GM12878 (cell line): ENCODE results near the gene ID4. TPM values are rescaled to one million over a fixed set of nuclear protein-coding genes. Genes with fewer than 3 reads are reported as not detected.

Experiments
- ATAC-seq: fragments of 200-7000 bp; cut with Tn5 transposase; 3 replicates; pipeline ENCODE4 v1.9.1; 2020; ENCODE audit warnings: mild to moderate bottlenecking, moderate library complexity
- BruUV-seq: library from RNA; stranded (reverse); fragments of 400-500 nt; replicated peaks from 2 replicates; lab custom pipeline; 2021; lab: Mats Ljungman, UMichigan
- CTCF ChIA-PET: fragments of 300-600 bp; sonication (Branson Sonifier 250); formaldehyde crosslinking; extraction: SDS; loops from one replicate; lab custom pipeline; 2021; ENCODE audit warnings: inconsistent platforms; lab: Yijun Ruan, JAX
- POLR2A ChIA-PET: fragments of 350-600 bp; formaldehyde crosslinking; extraction: SDS; loops from one replicate; lab custom pipeline; 2021; ENCODE audit warnings: inconsistent platforms; lab: Charles Lee
- RAD21 ChIA-PET: fragments of 300-600 bp; sonication (Branson Sonifier 250); formaldehyde crosslinking; loops from one replicate; lab custom pipeline; 2023; ENCODE audit warnings: antibody characterized with exemption; ENCODE audit not compliant: unreplicated experiment; lab: Charles Lee
- SMC1A ChIA-PET: fragments of 300-600 bp; sonication (Branson Sonifier 250); formaldehyde crosslinking; loops from one replicate; lab custom pipeline; 2023; ENCODE audit not compliant: unreplicated experiment, uncharacterized antibody; lab: Charles Lee
- DNase-seq: peaks from one replicate; pipeline ENCODE4 v3.0.0-alpha.2; 2011; ENCODE audit warnings: low read depth, low spot score
- FAIRE-seq: peaks from 3 replicates; lab custom pipeline; 2011; peaks lifted over from hg19 to GRCh38; lab: Jason Lieb, UNC
- H2AFZ ChIP-seq: 2 replicates; pipeline ENCODE4 v1.6.0; 2011; ENCODE audit warnings: low read depth, low read length, control low read depth; ENCODE audit not compliant: control insufficient read depth
- H3K27ac ChIP-seq: 2 replicates; pipeline ENCODE4 v1.5.1; 2011; ENCODE audit warnings: control low read depth; ENCODE audit not compliant: control insufficient read depth, insufficient read depth
- H3K27me3 ChIP-seq, 2 experiments: replicated peaks in 1 of 2; 2 replicates each; pipeline versions ENCODE4 v1.6.0 to v1.6.1; 2011; ENCODE audit warnings: low read length in 1 of 2; ENCODE audit not compliant: control insufficient read depth in 2 of 2, insufficient read depth in 2 of 2
- H3K36me3 ChIP-seq, 2 experiments: 2 replicates each; pipeline ENCODE4 v1.5.1; 2011; ENCODE audit warnings: low read length in 1 of 2; ENCODE audit not compliant: control insufficient read depth in 2 of 2, insufficient read depth in 2 of 2
- H3K4me1 ChIP-seq: 2 replicates; pipeline ENCODE4 v1.6.1; 2011; ENCODE audit warnings: mild to moderate bottlenecking, low read length, moderate library complexity, mixed read lengths; ENCODE audit not compliant: control insufficient read depth, insufficient read depth
- H3K4me2 ChIP-seq: 2 replicates; pipeline ENCODE4 v1.6.0; 2011; ENCODE audit warnings: control low read depth; ENCODE audit not compliant: control insufficient read depth, insufficient read depth
- H3K4me3 ChIP-seq: fragments of 200-600 bp; sonication (generic); 2 replicates; pipeline ENCODE4 v1.5.1; 2016
- H3K79me2 ChIP-seq: 2 replicates; pipeline ENCODE4 v1.6.0; 2011; ENCODE audit warnings: low read length; ENCODE audit not compliant: control insufficient read depth, insufficient read depth
- H3K9ac ChIP-seq: 2 replicates; pipeline ENCODE4 v1.8.0; 2011; ENCODE audit warnings: low read length, control low read depth, mixed read lengths; ENCODE audit not compliant: control insufficient read depth, insufficient read depth
- H3K9me3 ChIP-seq: replicated peaks from 3 replicates; pipeline ENCODE4 v1.5.1; 2011; ENCODE audit warnings: mild to moderate bottlenecking, low read length; ENCODE audit not compliant: control insufficient read depth, insufficient read depth
- H4K20me1 ChIP-seq: 2 replicates; pipeline ENCODE4 v1.6.0; 2011; ENCODE audit not compliant: control insufficient read depth, insufficient read depth
- CHD4 ChIP-seq: fragments of 200-600 bp; sonication (generic); IDR thresholded peaks from 2 replicates; pipeline ENCODE4 v1.6.1; 2016; ENCODE audit warnings: mild to moderate bottlenecking
- ELK1 ChIP-seq: IDR thresholded peaks from 2 replicates; pipeline ENCODE4 v1.6.1; 2012; ENCODE audit warnings: low read depth, low read length, improper control_type of control experiment
- FOS ChIP-seq: IDR thresholded peaks from 3 replicates; pipeline ENCODE4 v1.6.1; 2011; ENCODE audit warnings: borderline replicate concordance; ENCODE audit not compliant: insufficient read length; ENCODE audit errors: extremely low read depth
- GATAD2B ChIP-seq: fragments of 450-650 bp; conservative IDR thresholded peaks from 2 replicates; pipeline ENCODE4 v1.6.1; 2017; ENCODE audit warnings: low read depth, mild to moderate bottlenecking, moderate library complexity
- IKZF2 ChIP-seq, 2 experiments: fragments of 450-650 bp; IDR thresholded peaks; 2 replicates each; pipeline ENCODE4 v1.6.1; 2017; ENCODE audit warnings: mild to moderate bottlenecking in 2 of 2, moderate library complexity in 2 of 2
- NR2F1 ChIP-seq: fragments of 450-650 bp; conservative IDR thresholded peaks from 2 replicates; pipeline ENCODE4 v1.6.1; 2017; ENCODE audit warnings: mild to moderate bottlenecking
- POLR2A ChIP-seq: IDR thresholded peaks from 2 replicates; pipeline ENCODE4 v1.6.1; 2011; ENCODE audit warnings: low read depth, mild to moderate bottlenecking, low read length
- TBL1XR1 ChIP-seq: IDR thresholded peaks from 2 replicates; pipeline ENCODE4 v1.6.1; 2012; ENCODE audit warnings: low read depth, low read length, improper control_type of control experiment
- ZBTB40 ChIP-seq: fragments of 450-650 bp; IDR thresholded peaks from 2 replicates; pipeline ENCODE4 v1.6.1; 2016; ENCODE audit warnings: mild to moderate bottlenecking, moderate library complexity, borderline replicate concordance
- WGBS: methylation state at CpG from one replicate; pipeline ENCODE4 v1.1.6; 2016; ENCODE audit warnings: low lambda C conversion rate; ENCODE audit not compliant: insufficient replicate concordance, insufficient coverage; ENCODE audit errors: missing lambda C conversion rate; 5-methylcytosine and 5-hydroxymethylcytosine counted together
- in situ Hi-C: fragments of 300-500 bp; cut with MboI; formaldehyde crosslinking; loops from 9 replicates; pipeline ENCODE4 v1.14.3; 2018; ENCODE audit warnings: mixed read lengths
- intact Hi-C: fragments of 100-400 bp; cut with micrococcal nuclease; formaldehyde crosslinking; loops from one replicate; pipeline ENCODE4 v1.14.2; 2022; ENCODE audit not compliant: unreplicated experiment
- polyA plus RNA-seq, 11 experiments: library from polyadenylated mRNA; depleted of rRNA in 4 of 11; unstranded in 6 of 11; stranded (reverse) in 5 of 11; fragments of >200 nt; fragmentation: Nextera tagmentation in 4 of 11; fragmentation: Illumina TruSeq in 1 of 11; extraction: Ambion mirVana in 4 of 11; extraction: Trizol in 1 of 11; gene quantifications; 1 replicate in 1 of 11; 2 replicates in 10 of 11; pipeline versions ENCODE4 v1.2.1 to v1.2.3, GENCODE V29; 2011 to 2016; ENCODE audit warnings: inconsistent platforms in 2 of 11, missing spikeins in 2 of 11, low read depth in 1 of 11
- total RNA-seq, 4 experiments: library from RNA; depleted of rRNA in 3 of 4; stranded (reverse); fragments of >200 nt in 3 of 4; fragmentation: Illumina TruSeq in 1 of 4; extraction: Trizol in 1 of 4; gene quantifications; 2 replicates each; pipeline versions ENCODE4 v1.2.1 to v1.2.3, GENCODE V29; 2013 to 2021

Gene ID4
- total and polyA plus RNA-seq, 10 of the 15 experiments (the other 5 are each of a cell fraction or from before 2014, with no cell fraction given), result 0.09 TPM; not detected in 9

DNA sequence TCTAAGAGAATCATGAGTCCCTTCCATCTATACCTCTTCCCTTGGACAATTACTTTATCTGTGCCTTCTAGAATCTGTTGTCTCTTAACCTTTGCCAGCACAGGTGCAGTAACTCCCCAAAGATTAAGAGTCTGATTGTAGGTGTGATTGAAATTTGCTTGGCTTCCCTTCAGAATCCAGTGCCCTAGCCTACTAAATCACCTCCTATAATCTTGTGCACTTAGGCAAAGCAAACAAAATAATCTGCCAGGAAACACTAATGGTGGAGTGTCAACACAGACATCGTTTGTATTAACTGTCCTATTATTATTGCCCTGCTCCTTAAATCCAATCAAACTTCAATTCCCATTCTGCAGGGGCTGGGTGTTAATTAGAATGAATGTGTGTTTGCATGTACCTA is 28.0 kb downstream of the ID4 start:
- no peak overlapping the region for H3K4me2 ChIP-seq
- no TSS peak for BruUV-seq
- CTCF ChIA-PET, result no interaction called here
- FAIRE-seq, result no peak
- DNase-seq, result no peak
- TF ChIP-seq TBL1XR1, result no peak
- no peak for TF ChIP-seq CHD4
- no peak for TF ChIP-seq FOS
- TF ChIP-seq IKZF2 (IDR thresholded peaks at IDR 0.05), result no peak
- TF ChIP-seq ELK1, result no peak
- TF ChIP-seq POLR2A, result no peak
- no peak for TF ChIP-seq NR2F1
- no peak for TF ChIP-seq GATAD2B
- no peak for TF ChIP-seq ZBTB40
- POLR2A ChIA-PET, result no interaction called here
- no peaks in the 10 kb centered on the region for H3K9me3 ChIP-seq
- H3K4me3 ChIP-seq, result no peak overlapping the region
- no peak overlapping the region for H2AFZ ChIP-seq
- SMC1A ChIA-PET, result no interaction called here
- H3K9ac ChIP-seq, result no peak overlapping the region
- 0% methylated on average over 1 of the region's 1 CpG for WGBS
- intact Hi-C loops, result no loop called here
- no peaks in the 10 kb centered on the region for H3K79me2 ChIP-seq
- H3K27me3 ChIP-seq, result no peaks in the 10 kb centered on the region
- RAD21 ChIA-PET, result no interaction called here
- no peaks in the 10 kb centered on the region for H3K36me3 ChIP-seq
- H4K20me1 ChIP-seq, result no peaks in the 10 kb centered on the region
- H3K4me1 ChIP-seq, result no peaks in the 10 kb centered on the region
- H3K27ac ChIP-seq, result no peak overlapping the region
- ATAC-seq, result no peak
- in situ Hi-C loops, result no loop called here
